Cardiac fibroblast (primary cell): ENCODE measurements around the gene KIF1A.

Experiments
- DNase-seq, 2 donors: peaks; one replicate each; pipeline versions ENCODE4 v3.0.0 to v3.0.0-alpha.2; 2010; ENCODE audit warnings: low read depth in 2 of 2
- H3K4me3 ChIP-seq, 2 donors: replicated peaks in 1 of 2; 1 replicate in 1 of 2; 2 replicates in 1 of 2; pipeline ENCODE4 v1.5.1; 2011; ENCODE audit warnings: low read depth in 2 of 2, low read length in 2 of 2, mild to moderate bottlenecking in 2 of 2, moderate library complexity in 1 of 2
- TF ChIP-seq, protein P1 (sequence below): IDR thresholded peaks from one replicate; pipeline ENCODE4 v1.5.1; 2011; ENCODE audit warnings: low read depth, mild to moderate bottlenecking, low read length, inconsistent platforms

The KIF1A gene

GRCh38 chr2:240762249-240762648 is 57.8 kb downstream of the KIF1A start:
- TF ChIP-seq, protein P1, sequence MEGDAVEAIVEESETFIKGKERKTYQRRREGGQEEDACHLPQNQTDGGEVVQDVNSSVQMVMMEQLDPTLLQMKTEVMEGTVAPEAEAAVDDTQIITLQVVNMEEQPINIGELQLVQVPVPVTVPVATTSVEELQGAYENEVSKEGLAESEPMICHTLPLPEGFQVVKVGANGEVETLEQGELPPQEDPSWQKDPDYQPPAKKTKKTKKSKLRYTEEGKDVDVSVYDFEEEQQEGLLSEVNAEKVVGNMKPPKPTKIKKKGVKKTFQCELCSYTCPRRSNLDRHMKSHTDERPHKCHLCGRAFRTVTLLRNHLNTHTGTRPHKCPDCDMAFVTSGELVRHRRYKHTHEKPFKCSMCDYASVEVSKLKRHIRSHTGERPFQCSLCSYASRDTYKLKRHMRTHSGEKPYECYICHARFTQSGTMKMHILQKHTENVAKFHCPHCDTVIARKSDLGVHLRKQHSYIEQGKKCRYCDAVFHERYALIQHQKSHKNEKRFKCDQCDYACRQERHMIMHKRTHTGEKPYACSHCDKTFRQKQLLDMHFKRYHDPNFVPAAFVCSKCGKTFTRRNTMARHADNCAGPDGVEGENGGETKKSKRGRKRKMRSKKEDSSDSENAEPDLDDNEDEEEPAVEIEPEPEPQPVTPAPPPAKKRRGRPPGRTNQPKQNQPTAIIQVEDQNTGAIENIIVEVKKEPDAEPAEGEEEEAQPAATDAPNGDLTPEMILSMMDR, result no peak
- no peak for DNase-seq
- no peak overlapping the region for H3K4me3 ChIP-seq

GRCh38 chr2:240760576-240761246 is 59.3 kb downstream of the KIF1A start:
- no peak for DNase-seq
- TF ChIP-seq, protein P1, result no peak
- no peak overlapping the region for H3K4me3 ChIP-seq

GRCh38 chr2:240760121-240760520 is 59.9 kb downstream of the KIF1A start:
- TF ChIP-seq, protein P1, result no peak
- no peak overlapping the region for H3K4me3 ChIP-seq
- DNase-seq, result no peak

DNA sequence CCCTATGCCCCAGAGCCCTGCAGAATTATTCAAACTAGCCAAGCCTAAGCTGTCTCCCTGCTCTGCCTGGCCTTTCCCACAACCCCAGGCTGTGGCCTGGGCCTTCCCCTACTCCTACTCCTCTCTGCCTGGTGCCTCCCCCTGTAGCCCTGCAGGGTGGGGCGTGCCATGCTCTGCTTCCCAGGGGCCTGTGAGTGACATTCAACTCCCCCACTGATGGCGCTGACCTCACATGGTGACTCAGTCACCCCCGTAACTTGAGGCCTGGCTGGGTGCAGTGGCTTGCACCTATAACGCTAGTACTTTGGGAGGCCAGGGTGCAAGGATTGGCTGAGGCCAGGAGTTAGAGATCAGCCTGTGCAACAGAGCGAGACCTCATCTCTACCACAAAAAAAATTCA is 60.6 kb downstream of the KIF1A start:
- DNase-seq, result no peak
- no peak overlapping the region for H3K4me3 ChIP-seq
- TF ChIP-seq, protein P1, result no peak

DNA sequence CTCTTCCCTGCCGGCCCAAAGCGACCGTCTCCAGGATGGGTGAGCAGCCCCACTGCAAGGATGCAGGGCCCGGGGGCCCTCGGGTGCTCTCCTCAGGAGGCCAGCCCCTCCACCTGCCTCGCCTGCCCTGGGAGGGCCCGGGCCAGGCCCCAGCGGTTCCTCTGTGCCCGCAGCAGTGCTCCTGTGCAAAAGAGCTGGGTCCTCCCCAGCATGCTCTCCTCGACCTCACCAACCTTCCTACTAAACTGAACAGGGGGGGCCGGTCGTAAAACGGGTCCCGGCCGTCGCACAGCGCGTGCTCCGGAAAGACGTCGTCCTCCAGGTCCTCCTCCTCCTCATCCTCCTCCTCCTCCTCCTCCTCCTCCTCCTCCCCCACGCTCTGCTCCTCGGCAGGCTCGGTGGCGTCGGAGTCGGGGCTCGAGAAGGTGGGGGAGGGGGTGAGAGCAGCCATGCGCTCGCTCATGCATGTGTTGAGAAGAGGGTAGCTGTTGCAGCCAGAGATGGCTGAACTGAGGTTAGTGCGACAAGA is 62.9 kb downstream of the KIF1A start:
- TF ChIP-seq, protein P1, result no peak
- no peak for DNase-seq
- H3K4me3 ChIP-seq, result no peak overlapping the region

DNA sequence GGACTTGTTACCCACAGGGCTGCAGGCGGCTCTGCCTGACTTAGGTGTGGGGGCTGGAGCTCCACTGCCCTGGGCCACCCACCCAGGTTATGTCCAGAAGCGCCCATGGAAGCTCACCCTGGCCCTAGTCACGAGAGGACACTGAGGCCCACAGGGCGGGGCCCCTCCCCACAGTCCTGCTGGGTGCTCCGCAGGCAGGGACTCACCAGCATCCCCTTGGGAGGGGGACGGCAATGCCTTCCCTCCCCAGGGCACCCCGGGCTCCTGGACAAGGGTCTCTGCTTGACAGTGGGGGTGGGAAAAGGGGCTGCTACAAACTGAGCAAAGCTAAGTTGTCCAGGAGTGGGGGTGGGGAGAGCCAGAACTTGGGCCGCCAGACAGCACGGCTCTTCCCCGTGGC is 67.8 kb downstream of the KIF1A start:
- H3K4me3 ChIP-seq, result no peak overlapping the region
- TF ChIP-seq, protein P1, result no peak
- no peak for DNase-seq

DNA sequence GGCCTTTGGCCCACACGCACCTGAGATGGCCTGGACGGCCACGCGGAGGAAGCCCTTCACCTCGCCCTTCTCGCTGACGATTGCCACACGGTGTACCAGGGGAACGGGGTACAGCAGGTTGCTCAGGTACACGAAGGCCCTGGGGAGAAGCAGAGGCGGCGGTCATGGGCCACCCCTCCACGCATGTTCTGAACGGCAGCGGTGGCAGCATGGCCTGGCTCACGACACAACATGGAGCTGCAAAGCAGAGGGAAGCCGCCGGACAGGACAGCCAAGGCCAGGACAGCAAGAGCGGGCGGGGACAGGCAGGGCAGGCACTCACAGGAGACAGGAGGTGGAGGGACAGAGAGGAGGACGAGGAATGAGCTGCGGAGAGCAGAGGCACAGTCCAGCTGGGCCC is 69.6 kb downstream of the KIF1A start:
- no peak overlapping the region for H3K4me3 ChIP-seq
- DNase-seq, result no peak
- TF ChIP-seq, protein P1, result no peak
